Measurements from ENCODE around the gene MACROH2A1.

Gene MACROH2A1

DNA sequence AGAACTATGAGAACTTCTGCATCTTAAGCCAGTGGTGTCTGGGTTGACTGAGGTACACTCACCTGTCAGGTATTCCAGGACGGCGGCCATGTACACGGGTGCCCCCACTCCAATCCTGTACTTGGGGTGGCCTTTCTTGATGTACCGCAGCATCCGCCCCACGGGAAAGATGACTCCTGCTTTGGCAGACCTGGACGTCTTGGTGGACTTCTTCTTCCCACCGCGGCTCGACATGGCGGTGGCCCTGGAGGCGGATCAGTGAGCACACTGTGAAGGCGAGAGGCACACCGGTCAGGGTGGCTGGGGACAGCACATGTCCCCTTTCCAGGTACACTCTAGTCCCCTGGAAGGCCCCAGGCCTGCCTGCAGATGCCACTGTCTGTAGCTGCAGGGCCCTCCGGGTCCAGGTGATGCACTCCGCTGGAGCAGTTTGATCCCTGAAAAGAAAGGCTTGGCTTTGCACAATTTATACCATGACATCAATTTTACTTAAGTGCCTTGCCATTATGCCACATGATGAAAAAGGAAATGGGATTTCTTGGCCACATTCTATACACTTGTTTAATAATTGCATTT, 10.1 kb downstream of the MACROH2A1 start:
- H3K27ac ChIP-seq, result no peak overlapping the region
- TF ChIP-seq, protein P1, sequence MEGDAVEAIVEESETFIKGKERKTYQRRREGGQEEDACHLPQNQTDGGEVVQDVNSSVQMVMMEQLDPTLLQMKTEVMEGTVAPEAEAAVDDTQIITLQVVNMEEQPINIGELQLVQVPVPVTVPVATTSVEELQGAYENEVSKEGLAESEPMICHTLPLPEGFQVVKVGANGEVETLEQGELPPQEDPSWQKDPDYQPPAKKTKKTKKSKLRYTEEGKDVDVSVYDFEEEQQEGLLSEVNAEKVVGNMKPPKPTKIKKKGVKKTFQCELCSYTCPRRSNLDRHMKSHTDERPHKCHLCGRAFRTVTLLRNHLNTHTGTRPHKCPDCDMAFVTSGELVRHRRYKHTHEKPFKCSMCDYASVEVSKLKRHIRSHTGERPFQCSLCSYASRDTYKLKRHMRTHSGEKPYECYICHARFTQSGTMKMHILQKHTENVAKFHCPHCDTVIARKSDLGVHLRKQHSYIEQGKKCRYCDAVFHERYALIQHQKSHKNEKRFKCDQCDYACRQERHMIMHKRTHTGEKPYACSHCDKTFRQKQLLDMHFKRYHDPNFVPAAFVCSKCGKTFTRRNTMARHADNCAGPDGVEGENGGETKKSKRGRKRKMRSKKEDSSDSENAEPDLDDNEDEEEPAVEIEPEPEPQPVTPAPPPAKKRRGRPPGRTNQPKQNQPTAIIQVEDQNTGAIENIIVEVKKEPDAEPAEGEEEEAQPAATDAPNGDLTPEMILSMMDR (conservative IDR thresholded peaks at IDR 0.05), result no peak

DNA sequence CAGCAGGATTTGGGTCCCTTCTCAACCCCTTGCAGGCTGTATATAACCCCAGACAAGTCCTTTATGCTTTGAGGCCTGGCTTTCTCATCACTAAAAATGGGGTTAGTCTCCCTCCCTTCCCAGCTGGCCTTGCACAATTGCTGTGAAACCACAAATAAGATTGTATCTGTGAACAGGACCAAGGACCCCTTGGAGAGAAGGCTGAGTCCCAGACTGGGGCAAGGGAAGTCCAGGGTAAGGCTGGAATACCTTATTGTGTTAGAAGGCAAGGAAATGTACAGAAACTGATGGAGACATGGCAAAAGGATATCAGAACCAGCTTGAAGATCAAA, 11.4 kb downstream of the MACROH2A1 start:
- H3K27ac ChIP-seq, result no peak overlapping the region
- TF ChIP-seq, protein P1 (conservative IDR thresholded peaks at IDR 0.05), result no peak

DNA sequence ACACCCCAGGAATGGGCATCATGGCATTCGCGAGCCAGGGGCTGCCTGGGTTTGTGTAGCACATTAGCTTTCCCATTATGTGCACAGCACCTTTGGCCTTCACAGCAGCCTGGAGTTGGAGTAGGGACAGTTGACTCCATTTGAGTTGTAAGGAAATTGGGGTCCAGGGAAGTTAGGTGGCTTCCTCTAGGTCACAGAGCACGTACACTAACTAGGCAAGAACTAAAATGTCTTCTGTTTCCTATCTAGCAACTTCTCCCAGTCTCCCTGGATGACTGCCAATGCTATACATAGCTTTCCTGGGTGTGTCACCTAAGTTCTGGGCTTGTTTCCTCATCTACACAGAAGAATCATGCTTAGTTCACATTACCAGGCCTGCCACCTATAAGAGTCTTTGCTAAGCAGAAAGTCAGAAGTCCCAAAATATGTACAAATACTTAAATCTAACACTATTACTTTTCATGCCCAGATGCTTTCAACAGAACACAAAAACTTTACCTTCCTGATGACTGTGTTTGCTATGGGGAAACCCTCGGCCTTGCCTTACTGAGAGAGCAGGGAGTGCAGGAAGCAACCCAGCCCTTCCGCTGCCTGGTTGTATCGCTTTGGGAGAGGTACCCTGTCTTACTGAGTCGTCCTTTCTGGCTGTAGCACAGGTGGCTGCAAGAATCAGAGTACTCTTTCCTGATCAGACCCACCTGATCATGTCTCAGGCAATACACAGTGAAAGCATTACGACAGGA, 12.0 kb downstream of the MACROH2A1 start:
- H3K27ac ChIP-seq, result no peak overlapping the region
- TF ChIP-seq, protein P1 (conservative IDR thresholded peaks at IDR 0.05), result no peak

DNA sequence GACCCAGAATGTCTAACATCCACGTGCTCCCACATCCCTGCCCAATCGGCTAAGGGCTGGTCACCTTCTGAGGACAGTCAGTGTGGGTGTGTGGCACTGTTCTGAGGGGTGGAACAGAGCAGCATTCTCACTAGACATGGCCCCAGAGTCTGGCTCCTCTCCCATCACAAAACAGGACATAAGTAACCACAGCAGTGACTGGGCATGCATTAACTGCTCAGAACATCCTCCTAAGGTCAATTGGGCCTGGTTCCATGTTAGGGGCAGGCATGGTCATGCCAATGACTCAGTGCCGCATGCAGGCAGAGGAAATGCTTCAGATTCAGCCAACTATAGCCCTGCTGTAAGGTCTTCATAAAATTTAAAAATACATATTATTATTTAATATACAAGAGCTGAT, 12.9 kb downstream of the MACROH2A1 start:
- TF ChIP-seq, protein P1 (conservative IDR thresholded peaks at IDR 0.05), result no peak
- H3K27ac ChIP-seq, result no peak overlapping the region

GRCh38 chr5:135385576-135385975, 13.5 kb downstream of the MACROH2A1 start:
- no peak overlapping the region for H3K27ac ChIP-seq
- TF ChIP-seq, protein P1 (conservative IDR thresholded peaks at IDR 0.05), result no peak

GRCh38 chr5:135384898-135385297, 14.1 kb downstream of the MACROH2A1 start:
- H3K27ac ChIP-seq, result no peak overlapping the region
- TF ChIP-seq, protein P1 (conservative IDR thresholded peaks at IDR 0.05), result no peak

DNA sequence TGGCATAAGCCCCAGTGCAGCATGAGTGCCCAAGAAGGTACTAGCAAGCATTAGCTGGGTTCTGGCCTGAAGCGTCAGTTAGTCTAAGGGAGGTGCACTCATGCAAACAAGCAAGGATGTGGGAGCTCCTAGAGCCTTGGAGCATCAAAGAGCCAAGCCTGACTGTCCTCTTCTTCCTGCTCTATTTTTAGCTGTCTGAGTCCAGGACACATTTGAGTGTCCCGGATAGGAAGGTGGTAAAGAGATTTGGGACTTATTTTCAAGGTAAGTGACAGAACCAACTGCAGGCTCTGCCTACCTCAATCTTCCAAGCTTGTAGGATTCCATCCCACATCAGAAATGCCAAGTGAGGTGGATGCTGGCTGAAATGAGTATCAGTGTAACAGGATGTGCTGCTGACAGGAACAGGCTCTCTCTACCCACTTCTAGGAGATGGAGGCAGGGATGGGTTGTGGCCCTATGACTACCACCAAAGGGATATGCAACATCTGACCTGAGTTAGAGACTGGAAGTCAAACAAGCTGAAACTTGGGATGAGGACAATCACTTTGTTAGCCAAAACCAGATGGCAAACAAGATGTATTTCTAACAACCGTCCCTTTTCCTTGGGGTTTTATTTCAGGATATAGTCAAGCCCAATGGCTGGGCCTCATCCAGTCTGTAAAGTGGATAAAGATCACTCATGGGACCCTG, 15.1 kb downstream of the MACROH2A1 start:
- no peak overlapping the region for H3K27ac ChIP-seq
- TF ChIP-seq, protein P1 (conservative IDR thresholded peaks at IDR 0.05), result no peak
